ENCODE measurements around the gene FAT1. TPM values are rescaled to one million over a fixed set of nuclear protein-coding genes. Genes with fewer than 3 reads are reported as not detected.

Gene FAT1
- total RNA-seq, 1 experiment from 2014 or later: 172 TPM

GRCh38 chr4:186712690-186713089 is 11.0 kb downstream of the FAT1 start:
- Mint-ChIP-seq H3K27ac (no peak overlapping the region), H3K4me1 (peaks cover 54% of the 10 kb centered on the region), H3K36me3 (peaks cover 21% of the 10 kb centered on the region), H3K4me3 (no peak overlapping the region), H3K27me3 (ENCODE audit: low read depth) (no peaks in the 10 kb centered on the region), H3K9me3 (no peaks in the 10 kb centered on the region)
- ChIA-PET POLR2A (no interaction called here), CTCF (no interaction called here)
- TF ChIP-seq AFF4 (CRISPR knock-in tag; IDR thresholded peaks at IDR 0.05; ENCODE audit: borderline replicate concordance) (no peak), JAZF1 (CRISPR knock-in tag; IDR thresholded peaks at IDR 0.05) (no peak), ZBTB43 (CRISPR knock-in tag; IDR thresholded peaks at IDR 0.05) (no peak), PRDM15 (CRISPR knock-in tag; IDR thresholded peaks at IDR 0.05) (no peak), ZNF425 (CRISPR knock-in tag; conservative IDR thresholded peaks at IDR 0.05) (no peak), E2F4 (CRISPR knock-in tag; IDR thresholded peaks at IDR 0.05; ENCODE audit: borderline replicate concordance, low read depth) (no peak)
- DNase-seq (ENCODE audit: low spot score): no peak
- peak; percentile 56 for ATAC-seq

GRCh38 chr4:186710521-186711119 is 13.0 kb downstream of the FAT1 start:
- ATAC-seq (no peak), DNase-seq (ENCODE audit: low spot score) (no peak)
- H3K4me1 Mint-ChIP-seq: peaks cover 35% of the 10 kb centered on the region
- no peaks in the 10 kb centered on the region for H3K27me3 Mint-ChIP-seq (ENCODE audit: low read depth)
- peaks cover 41% of the 10 kb centered on the region for H3K36me3 Mint-ChIP-seq
- TF ChIP-seq CREM (CRISPR knock-in tag; IDR thresholded peaks at IDR 0.05) (no peak), ZNF423 (CRISPR knock-in tag; IDR thresholded peaks at IDR 0.05) (no peak), SMAD3 (CRISPR knock-in tag; IDR thresholded peaks at IDR 0.05; ENCODE audit: borderline replicate concordance) (no peak), CREB1 (CRISPR knock-in tag; IDR thresholded peaks at IDR 0.05) (no peak), ZBTB43 (CRISPR knock-in tag; IDR thresholded peaks at IDR 0.05) (no peak), AFF4 (CRISPR knock-in tag; IDR thresholded peaks at IDR 0.05; ENCODE audit: borderline replicate concordance) (no peak), ESRRA (CRISPR knock-in tag; IDR thresholded peaks at IDR 0.05; ENCODE audit: borderline replicate concordance) (no peak), ZNF219 (CRISPR knock-in tag; IDR thresholded peaks at IDR 0.05; ENCODE audit: borderline replicate concordance) (no peak)
- TF ChIP-seq, protein P1, sequence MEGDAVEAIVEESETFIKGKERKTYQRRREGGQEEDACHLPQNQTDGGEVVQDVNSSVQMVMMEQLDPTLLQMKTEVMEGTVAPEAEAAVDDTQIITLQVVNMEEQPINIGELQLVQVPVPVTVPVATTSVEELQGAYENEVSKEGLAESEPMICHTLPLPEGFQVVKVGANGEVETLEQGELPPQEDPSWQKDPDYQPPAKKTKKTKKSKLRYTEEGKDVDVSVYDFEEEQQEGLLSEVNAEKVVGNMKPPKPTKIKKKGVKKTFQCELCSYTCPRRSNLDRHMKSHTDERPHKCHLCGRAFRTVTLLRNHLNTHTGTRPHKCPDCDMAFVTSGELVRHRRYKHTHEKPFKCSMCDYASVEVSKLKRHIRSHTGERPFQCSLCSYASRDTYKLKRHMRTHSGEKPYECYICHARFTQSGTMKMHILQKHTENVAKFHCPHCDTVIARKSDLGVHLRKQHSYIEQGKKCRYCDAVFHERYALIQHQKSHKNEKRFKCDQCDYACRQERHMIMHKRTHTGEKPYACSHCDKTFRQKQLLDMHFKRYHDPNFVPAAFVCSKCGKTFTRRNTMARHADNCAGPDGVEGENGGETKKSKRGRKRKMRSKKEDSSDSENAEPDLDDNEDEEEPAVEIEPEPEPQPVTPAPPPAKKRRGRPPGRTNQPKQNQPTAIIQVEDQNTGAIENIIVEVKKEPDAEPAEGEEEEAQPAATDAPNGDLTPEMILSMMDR (IDR thresholded peaks at IDR 0.05): no peak
- POLR2A ChIA-PET: interaction anchor here (0.5 kb wide), 1 partner anchor 818 kb away, joined by 3 read pairs; no protein-coding TSS in a partner anchor
- no peak overlapping the region for H3K27ac Mint-ChIP-seq
- no peak overlapping the region for H3K4me3 Mint-ChIP-seq
- no peaks in the 10 kb centered on the region for H3K9me3 Mint-ChIP-seq
- CTCF ChIA-PET: interaction anchor here (1.1 kb wide), 2 partner anchors 9 to 54 kb away, joined by 3 to 4 read pairs; no protein-coding TSS in a partner anchor

Data from WTC11 (cell line).